ENCODE results near the gene ANXA2. TPM values are rescaled to one million over a fixed set of nuclear protein-coding genes. Genes with fewer than 3 reads are reported as not detected.

ANXA2 gene
- total RNA-seq, 1 experiment from 2014 or later: 2,114 TPM

- peaks cover 72% of the 10 kb centered on the region for H3K4me1 ChIP-seq (ENCODE audit: insufficient read depth, low read length)
- H3K9me3 ChIP-seq (ENCODE audit: low read length): no peaks in the 10 kb centered on the region
- H3K79me2 ChIP-seq (ENCODE audit: low read length): peaks cover 92% of the 10 kb centered on the region
- no peak for DNase-seq
- no peak overlapping the region for H2AFZ ChIP-seq (ENCODE audit: low read length)
- H3K4me2 ChIP-seq (ENCODE audit: low read length): peak overlapping the region; percentile 98
- no peak for ATAC-seq
- H3K9ac ChIP-seq (ENCODE audit: low read length): peak overlapping the region; percentile 100
- H3K9me2 ChIP-seq (replicated peaks; ENCODE audit: low read length): no peaks in the 10 kb centered on the region
- ChIA-PET CTCF (no interaction called here), POLR2A (ENCODE audit: unreplicated experiment) (interaction anchor here (0.6 to 0.9 kb wide), 4 partner anchors 12 to 27 kb away, joined by 3 to 12 read pairs (median 4); no protein-coding TSS in a partner anchor)
- H3K4me3 ChIP-seq (ENCODE audit: low read length): peak overlapping the region; percentile 93
- peaks cover 65% of the 10 kb centered on the region for H4K20me1 ChIP-seq (ENCODE audit: low read length)
- peaks cover 56% of the 10 kb centered on the region for H3K36me3 ChIP-seq (ENCODE audit: low read depth, low read length)
- peaks cover 33% of the 10 kb centered on the region for H3F3A ChIP-seq (ENCODE audit: low read length, unreplicated experiment)
- intact Hi-C loops (cut with micrococcal nuclease): loop anchor here (10.0 kb wide), 1 partner anchor 130 kb away; no protein-coding TSS in a partner anchor
- H3K27me3 ChIP-seq (ENCODE audit: low read length): no peaks in the 10 kb centered on the region
- TF ChIP-seq EZH2 (IDR thresholded peaks at IDR 0.05; ENCODE audit: low read length, unreplicated experiment) (no peak), EZH2phosphoT487 (IDR thresholded peaks at IDR 0.05; ENCODE audit: borderline replicate concordance, low read length) (no peak), CTCF (conservative IDR thresholded peaks at IDR 0.05; ENCODE audit: low read depth, low read length) (no peak)
- peak overlapping the region; percentile 98 for H3K27ac ChIP-seq (ENCODE audit: low read length)
- BruUV-seq (replicated peaks): no TSS peak
These were observed 3.1 kb downstream of the ANXA2 start for GRCh38 chr15:60394689-60395097.

- Histone ChIP-seq H3K9me2 (replicated peaks; ENCODE audit: low read length) (no peaks in the 10 kb centered on the region), H3K4me3 (ENCODE audit: low read length) (peak overlapping the region; percentile 93), H3K27me3 (ENCODE audit: low read length) (no peaks in the 10 kb centered on the region), H3K27ac (ENCODE audit: low read length) (peak overlapping the region; percentile 98), H2AFZ (ENCODE audit: low read length) (no peak overlapping the region), H3K9me3 (ENCODE audit: low read length) (no peaks in the 10 kb centered on the region), H4K20me1 (ENCODE audit: low read length) (peaks cover 75% of the 10 kb centered on the region), H3K36me3 (ENCODE audit: low read depth, low read length) (peaks cover 59% of the 10 kb centered on the region), H3K9ac (ENCODE audit: low read length) (peak overlapping the region; percentile 100), H3K4me1 (ENCODE audit: insufficient read depth, low read length) (peaks cover 68% of the 10 kb centered on the region), H3K79me2 (ENCODE audit: low read length) (peaks cover 95% of the 10 kb centered on the region), H3K4me2 (ENCODE audit: low read length) (peak overlapping the region; percentile 98), H3F3A (ENCODE audit: low read length, unreplicated experiment) (peaks cover 33% of the 10 kb centered on the region)
- ChIA-PET CTCF (no interaction called here), POLR2A (ENCODE audit: unreplicated experiment) (interaction anchor here (0.6 to 1.5 kb wide), 5 partner anchors 30 to 85 kb away, joined by 3 to 6 read pairs (median 4); no protein-coding TSS in a partner anchor)
- TSS peak; percentile 25 for BruUV-seq (replicated peaks)
- intact Hi-C loops (cut with micrococcal nuclease): loop anchor here (1.0 to 10.0 kb wide), 4 partner anchors 19 to 132 kb away; no protein-coding TSS in a partner anchor
- DNase-seq (peak; percentile 97), ATAC-seq (peak; percentile 63)
- no peak for TF ChIP-seq EZH2 (IDR thresholded peaks at IDR 0.05; ENCODE audit: low read length, unreplicated experiment)
- no peak for TF ChIP-seq EZH2phosphoT487 (IDR thresholded peaks at IDR 0.05; ENCODE audit: borderline replicate concordance, low read length)
- TF ChIP-seq CTCF (conservative IDR thresholded peaks at IDR 0.05; ENCODE audit: low read depth, low read length): no peak
These were observed 4.6 kb downstream of the ANXA2 start for GRCh38 chr15:60392986-60393790.
